Activated CD4-positive, alpha-beta T cell treated with anti-CD3 and anti-CD28 coated beads for 24 hours (primary cell): ENCODE results near the gene MPZL1.
"Not testable (repeated sequence)": the region's sequence is repeated elsewhere in the genome, so short reads cannot be mapped to it uniquely, and the experiment has no call there.

ENCODE experiments used
- DNase-seq, 2 donors: peaks; one replicate each; pipeline ENCODE4 v3.0.0-alpha.2; 2020; ENCODE audit warnings: low read depth in 2 of 2

MPZL1 gene

DNA sequence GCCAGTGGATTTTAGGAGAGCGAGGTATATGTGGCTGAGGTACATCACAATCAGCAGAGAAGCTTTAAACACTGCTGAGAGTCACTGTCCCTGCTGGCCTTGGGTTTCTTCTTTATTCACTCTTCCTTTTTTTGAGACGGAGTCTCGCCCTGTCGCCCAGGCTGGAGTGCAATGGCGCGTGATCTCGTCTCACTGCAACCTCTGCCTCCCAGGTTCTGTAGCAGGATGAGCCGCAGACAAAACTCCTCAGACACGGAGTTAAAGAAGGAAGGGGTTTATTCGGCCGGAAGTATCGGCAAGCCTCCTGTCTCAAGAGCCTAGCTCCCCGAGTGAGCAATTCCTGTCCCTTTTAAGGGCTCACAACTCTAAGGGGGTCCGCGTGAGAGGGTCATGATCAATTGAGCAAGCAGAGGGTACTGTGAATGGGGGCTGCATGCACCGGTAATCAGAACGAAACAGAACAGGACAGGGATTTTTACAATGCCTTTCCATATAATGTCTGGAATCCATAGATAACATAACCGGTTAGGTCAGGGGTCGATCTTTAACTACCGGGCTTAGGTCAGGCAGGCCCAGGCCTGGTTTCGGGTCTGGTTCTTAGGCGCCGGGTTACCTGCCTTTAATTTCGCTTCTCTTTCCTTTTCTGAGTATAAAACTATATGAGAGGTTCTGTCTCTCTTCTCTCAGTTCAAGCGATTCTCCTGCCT, 1.9 kb upstream of the MPZL1 start:
- not testable (repeated sequence) for DNase-seq

DNA sequence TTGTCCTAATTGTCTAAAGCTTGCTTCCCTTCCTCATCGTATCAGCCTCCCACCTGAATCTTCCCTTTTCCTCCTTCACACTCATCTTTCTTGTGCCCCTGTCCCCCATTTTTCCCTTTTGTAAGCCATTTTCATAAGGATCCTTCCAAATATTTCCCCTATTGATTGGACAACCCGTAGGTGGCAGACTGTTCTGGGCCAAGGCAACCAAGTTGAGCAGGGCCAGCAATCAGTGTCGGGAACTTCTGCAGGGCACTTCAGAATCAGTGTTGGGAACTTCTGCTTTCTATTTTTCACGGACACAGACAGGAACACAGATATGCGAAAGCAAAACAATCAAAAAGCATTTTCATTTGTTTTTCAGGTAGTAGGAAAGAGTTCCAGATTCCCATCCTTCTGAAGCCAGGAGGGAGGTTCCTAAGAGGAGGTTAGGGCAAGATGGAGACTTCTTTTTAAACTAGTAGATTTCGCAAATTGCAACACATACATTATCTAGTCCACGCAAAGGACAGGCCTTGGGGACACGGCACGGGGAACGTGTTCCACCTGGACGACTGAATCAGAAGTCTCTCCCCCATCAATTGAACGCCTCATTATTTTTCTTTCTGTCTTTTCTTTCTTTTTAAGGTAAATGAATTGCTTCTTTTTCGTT, 691 bp upstream of the MPZL1 start:
- no peak for DNase-seq

DNA sequence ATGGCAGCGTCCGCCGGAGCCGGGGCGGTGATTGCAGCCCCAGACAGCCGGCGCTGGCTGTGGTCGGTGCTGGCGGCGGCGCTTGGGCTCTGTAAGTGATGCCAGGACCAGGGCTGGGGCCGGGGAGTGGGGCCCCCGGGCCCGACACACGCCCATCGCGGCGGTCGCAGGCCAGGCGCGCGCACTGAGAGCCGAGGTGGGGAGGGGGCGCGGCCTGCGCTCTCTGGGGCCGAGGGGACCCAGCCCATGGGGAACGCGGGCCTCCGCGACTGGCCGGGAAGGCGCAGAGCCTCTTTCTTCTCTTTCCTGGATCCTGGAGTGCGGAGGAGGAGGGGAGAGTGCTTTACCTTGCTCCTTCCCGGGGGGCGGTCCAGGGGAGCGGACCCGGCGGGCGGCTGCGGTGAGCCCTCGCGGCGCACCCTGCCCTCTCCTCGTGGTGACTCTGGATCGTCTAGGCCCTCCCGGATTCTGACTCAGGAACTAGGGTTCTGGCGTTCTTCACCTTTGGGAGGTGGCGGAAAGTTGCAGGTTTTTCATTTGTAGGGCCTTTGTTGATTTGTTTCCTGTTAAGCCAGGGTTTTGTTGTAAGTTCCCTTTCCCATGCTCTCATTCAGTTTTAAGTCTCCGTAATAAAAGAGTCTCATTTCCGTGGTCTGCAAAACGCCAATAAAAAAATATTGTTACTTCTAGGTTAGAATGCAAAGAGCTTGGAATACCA, 529 bp downstream of the MPZL1 start:
- peak in 1 of 2 donors; percentile 5 for DNase-seq

DNA sequence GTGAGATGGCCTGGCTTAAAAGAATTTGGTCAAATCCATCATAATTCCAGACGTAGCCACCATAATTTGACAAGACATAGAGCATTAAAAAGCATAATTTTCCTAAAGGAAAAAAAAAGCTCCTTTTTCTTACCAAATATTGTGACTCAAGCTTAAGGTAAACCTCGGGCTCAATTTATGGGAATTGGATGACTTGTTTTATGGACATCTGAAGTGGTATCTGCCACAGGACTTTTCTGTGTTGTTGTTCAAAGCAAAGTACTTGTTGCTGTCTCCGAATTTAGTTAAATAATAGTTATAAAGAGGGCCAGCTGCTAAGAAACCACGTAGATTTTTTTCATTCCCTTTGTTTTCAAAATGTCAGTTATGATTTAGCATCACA, 1.1 kb downstream of the MPZL1 start:
- no peak for DNase-seq

DNA sequence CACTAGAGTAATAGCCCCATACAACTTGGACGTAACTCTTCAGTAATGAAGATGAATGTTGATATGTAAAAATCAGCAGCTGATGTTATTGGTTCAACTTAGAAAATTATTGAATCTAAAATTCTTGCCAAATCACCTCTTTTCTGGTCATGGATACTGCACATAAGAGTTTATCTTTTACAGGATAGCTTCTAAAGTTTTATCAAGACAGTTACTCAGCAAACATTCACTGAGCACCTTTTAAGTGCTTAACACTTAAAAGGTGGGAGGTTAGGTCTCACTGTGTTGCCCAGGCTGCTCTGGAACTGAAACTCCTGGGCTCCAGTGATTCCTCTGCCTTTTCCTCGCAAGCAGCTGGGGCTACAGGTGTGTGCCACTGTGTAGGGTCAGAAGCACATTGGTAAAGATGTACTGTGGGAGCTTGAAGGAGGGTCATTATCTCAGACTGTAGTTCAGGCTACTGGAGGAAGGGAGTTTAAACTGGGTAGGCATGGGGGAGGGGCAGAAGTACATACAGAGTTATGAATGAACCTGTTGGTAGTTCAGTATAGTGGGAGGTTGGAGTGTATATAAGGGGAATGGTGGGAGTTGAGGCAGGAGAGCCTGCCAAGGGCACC, 2.0 kb downstream of the MPZL1 start:
- DNase-seq = no peak

- no peak for DNase-seq
Measured at GRCh38 chr1:167726008-167726407, 4.2 kb downstream of the MPZL1 start.

- DNase-seq = no peak
Measured at GRCh38 chr1:167728818-167729410, 7.1 kb downstream of the MPZL1 start.

GRCh38 chr1:167734227-167734626, 12.4 kb downstream of the MPZL1 start:
- no peak for DNase-seq

- DNase-seq = no peak
Measured at GRCh38 chr1:167734841-167735240, 13.1 kb downstream of the MPZL1 start.

GRCh38 chr1:167737169-167737568, 15.4 kb downstream of the MPZL1 start:
- DNase-seq = no peak

DNA sequence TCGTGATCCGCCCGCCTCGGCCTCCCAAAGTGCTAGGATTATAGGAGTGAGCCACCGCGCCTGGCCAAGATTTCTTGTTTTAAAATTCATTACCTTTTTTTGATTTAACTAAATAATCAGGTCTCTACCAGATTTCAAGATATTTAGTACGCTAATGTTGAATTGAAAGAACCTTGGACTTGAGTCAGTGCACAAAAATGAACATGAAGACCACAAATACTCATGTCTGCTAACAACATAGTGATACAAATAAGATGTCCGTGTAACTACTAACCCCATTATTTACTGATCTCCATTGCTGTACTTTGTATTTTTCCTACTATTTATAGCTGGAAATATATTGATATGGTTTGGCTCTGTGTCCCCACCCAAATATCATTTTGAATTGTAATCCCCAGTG, 16.4 kb downstream of the MPZL1 start:
- no peak for DNase-seq

DNA sequence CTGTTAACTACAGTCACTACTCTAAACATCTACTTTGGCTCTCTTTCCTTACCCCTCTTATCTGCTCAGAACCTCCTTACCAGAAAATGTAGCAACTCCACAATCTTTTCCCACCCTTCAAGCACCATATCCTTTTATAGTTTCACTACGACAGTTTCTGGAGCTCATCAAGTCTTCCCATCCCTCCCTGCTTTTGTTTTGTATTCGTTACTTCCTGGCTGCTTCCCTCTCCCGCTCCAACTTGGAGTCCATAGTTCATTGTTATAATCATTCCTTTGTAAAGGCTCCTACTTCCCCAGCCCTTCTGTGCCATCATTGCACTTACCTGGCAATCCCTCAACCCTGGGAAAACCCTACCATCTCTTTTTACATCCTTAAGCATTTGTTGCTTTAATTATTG, 18.0 kb downstream of the MPZL1 start:
- DNase-seq = no peak

DNA sequence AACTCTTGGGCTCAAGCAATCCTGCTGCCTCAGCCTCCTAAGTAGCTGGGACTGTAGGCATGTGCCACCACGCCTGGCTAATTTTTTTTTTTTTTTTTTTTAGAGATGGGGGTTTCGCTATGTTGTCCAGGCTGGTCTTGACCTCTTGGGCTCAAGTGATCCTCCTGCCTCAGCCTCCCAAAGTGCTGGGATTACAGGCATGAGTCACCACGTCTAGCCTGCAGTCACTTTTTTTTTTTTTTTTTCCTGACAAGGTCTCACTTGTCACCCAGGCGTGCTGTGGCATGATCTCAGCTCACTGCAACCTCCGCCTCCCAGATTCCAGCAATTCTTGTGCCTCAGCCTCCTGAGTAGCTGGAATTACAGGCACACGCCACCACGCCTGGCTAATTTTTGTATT, 19.3 kb downstream of the MPZL1 start:
- DNase-seq = not testable (repeated sequence)

GRCh38 chr1:167742392-167743057, 20.7 kb downstream of the MPZL1 start:
- DNase-seq = not testable (repeated sequence)

- no peak for DNase-seq
Measured at GRCh38 chr1:167744901-167745300, 23.1 kb downstream of the MPZL1 start.

DNA sequence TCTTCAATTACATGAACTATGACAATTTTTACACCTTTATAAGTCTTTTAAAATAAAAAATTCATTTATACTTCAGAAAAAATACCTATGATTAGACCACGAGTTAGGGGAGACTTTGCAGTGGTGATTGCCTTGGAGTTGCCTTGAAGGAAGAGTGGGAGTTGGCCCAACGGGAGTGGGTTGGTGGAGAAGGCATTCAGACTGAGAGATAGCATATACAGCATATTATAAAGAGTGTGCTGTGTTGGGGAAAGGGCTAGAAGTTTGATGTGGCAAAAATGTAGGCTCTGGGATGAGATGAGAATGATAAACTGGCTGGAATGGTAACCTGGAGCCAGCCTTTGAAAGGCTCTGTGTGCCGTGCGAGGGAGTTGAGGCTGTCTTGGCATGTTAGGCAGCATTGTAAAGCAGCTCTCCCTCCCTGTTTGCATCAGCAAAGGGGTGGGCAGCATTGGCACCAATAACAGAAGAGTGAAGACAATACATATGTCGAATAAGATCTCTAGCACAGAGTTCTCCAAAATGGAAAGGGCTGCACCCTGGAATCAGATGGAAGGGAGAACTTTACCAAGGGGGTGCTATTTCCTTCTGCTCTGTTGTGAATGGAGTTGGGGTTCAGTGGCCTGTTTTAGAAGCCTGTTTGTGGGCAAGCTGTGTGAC, 24.4 kb downstream of the MPZL1 start:
- no peak for DNase-seq

DNA sequence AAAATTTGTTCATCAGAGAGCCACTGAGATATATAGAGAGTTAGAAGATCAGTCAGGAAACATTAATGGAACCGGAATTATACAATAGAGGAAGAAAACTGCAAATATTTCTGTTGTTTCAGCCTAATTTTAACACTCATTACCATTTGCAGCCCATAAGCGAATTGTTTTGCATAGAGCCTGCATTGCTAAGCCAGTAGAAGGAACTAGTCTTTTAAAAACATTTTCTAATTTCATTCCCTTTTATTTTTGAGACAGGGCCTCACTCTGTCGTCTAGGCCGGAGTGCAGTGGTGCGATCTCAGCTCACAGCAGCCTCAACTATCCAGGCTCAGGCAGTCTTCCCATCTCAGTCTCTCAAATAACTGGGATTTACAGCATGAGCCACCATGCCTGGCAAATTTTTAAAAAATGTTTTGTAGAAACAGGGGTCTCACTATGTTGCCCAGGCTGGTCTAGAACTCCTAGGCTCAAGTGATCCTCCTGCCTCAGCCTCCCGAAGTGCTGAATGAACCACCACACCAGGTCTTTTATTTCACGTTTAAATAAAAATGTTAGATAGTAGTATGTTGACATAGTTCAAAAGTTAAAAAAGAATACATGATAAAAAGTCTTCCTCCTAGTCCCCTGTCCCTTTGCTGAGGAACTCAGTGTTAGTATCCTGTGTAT, 25.3 kb downstream of the MPZL1 start:
- no peak for DNase-seq

GRCh38 chr1:167747988-167748387, 26.2 kb downstream of the MPZL1 start:
- DNase-seq = no peak

GRCh38 chr1:167748906-167749305, 27.1 kb downstream of the MPZL1 start:
- no peak for DNase-seq

DNA sequence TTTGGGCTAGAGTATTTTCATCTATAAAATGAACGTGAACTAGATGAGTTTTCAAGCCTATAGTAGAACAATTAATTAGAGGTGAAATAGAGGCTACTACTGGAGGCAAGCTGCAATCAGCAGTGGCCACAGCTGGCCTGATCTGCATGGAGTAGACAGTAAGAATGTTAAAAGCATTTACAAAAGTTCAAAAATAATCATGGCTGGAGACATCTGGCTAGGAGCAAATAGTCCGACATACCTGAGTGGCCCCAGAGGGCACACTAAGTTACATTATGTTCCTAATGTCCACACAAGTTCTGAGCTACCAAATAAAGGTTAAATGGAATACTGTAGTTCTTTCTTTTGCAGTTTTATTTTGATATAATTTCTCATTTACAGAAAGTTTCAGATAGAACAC, 28.0 kb downstream of the MPZL1 start:
- DNase-seq = no peak

- no peak for DNase-seq
Measured at GRCh38 chr1:167750641-167751040, 28.9 kb downstream of the MPZL1 start.
